AML-193 (cell line): Measurements from ENCODE around the gene HSPA8.
"Not testable (repeated sequence)": the region's sequence is repeated elsewhere in the genome, so short reads cannot be mapped to it uniquely, and the experiment has no call there.

Source experiments
- DNase-seq, 2 experiments: peaks; one replicate each; lab custom pipeline; 2025; lab: John Stamatoyannopoulos, UW

HSPA8 gene

GRCh38 chr11:123061403-123062157 lies at the start of gene HSPA8:
TSS of gene HSPA8 (minus strand) at chr11:123062136. CDS start at chr11:123061324, 812 bp downstream.
- peak; percentile 38 to 48 for DNase-seq

DNA sequence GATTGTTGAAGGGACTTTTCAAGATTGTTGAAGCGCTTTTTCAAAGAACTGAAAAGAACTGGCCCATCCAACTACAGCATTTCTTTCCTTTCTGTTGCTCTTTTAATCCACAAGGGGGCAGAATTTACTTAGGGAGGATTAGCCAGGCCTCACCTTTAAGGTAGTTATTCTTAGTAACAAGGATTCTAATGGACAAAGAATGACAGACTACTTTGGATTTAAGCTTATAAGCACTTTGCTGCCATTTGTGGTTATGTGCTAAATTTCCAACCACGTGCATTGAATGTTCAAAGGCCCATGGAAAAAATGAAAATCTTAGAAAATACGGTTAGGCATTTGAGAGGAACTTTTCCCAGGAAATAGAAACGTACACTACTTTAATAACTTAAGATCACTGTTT lies 49.5 kb upstream of the HSPA8 start:
- DNase-seq = peak; percentile 32 to 46

DNA sequence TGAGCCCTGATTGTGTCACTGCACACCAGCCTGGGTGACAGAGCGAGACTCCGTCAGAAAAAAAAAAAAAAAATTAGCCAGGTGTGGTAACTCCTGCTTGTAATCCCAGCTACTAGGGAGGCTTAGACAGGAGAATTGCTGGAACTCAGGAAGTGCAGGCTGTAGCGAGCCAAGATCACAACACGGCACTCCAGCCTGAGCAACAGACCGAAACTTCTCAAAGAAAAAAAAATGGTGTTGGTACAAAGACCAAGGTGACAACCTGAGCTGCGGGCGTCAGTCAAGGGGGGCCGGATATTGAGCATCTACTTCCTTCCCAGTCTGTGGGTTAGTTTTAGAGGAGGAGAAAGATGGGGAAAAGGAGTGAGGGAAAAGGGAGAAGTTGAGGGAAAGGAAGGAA lies 48.5 kb upstream of the HSPA8 start:
- no peak for DNase-seq

DNA sequence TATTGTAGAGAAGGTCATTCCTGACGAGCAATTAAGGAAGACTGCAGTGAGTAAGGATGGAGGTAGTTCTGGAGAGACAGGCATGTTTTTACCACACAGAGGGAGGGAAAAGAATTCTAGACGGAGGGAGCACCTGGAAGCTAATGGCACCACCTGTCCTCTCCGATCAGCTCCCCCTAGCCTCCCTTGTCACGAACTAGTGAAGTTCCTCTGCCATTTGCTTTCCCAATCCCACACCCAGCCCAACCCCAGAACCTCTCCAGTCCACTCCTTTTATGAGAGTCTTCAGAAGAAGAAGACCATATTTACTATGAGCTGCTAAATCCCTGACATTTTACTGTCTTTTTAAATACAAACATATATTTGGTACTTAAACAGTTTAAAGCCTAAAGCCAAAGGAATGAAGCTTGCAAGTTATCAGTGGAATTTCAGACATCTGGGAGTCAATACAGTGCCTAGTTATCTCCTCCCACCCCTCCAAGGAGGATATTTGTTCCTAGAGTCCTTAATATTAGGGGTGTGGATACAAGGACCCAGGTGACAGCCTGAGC lies 46.1 kb upstream of the HSPA8 start:
- DNase-seq = no peak

- DNase-seq = no peak
Observed at GRCh38 chr11:123104697-123105096, 42.8 kb upstream of the HSPA8 start.

GRCh38 chr11:123103326-123103980 lies 41.5 kb upstream of the HSPA8 start:
- DNase-seq = peak; percentile 19 to 48

GRCh38 chr11:123100379-123101085 lies 38.6 kb upstream of the HSPA8 start:
- no peak for DNase-seq

- no peak for DNase-seq
Observed at GRCh38 chr11:123098990-123099389, 37.1 kb upstream of the HSPA8 start.

- DNase-seq = no peak
Observed at GRCh38 chr11:123093739-123094138, 31.8 kb upstream of the HSPA8 start.

GRCh38 chr11:123091506-123091905 lies 29.6 kb upstream of the HSPA8 start:
- DNase-seq = no peak

DNA sequence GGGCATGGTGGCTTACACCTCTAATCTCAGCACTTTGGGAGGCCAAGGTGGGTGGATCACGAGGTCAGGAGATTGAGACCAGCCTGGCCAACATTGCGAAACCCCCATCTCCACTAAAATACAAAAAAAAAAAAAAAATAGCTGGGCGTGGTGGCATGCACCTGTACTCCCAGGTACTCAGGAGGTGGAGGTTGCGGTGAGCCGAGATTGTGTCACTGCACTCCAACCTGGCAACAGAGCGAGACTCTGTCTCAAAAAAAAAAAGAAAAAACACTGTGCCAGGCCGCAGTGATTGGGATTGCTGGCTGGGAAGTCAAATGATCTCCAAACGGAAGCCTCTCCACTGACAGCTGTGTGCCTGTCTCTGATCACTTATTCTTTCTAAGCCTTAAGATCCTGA lies 28.2 kb upstream of the HSPA8 start:
- DNase-seq = not testable (repeated sequence)

DNA sequence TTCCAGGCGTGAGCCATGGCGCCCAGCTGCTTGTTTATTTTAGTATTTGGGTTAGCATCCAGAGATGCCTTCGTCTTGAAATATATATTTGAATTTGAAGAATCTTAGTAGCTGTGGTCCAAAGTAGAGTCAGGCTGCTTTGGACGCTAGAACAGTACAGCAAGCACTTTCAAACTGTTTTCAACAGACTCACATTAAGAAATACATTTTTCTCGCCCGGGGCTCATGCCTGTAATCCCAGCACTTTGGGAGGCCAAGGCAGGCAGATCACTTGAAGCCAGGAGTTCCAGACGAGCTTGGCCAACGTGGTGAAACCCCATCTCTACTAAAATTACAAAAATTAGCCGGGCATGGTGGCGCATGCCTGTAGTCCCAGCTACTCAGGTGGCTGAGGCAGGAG lies 27.0 kb upstream of the HSPA8 start:
- DNase-seq = not testable (repeated sequence)

- not testable (repeated sequence) for DNase-seq
Observed at GRCh38 chr11:123087657-123088056, 25.7 kb upstream of the HSPA8 start.

GRCh38 chr11:123086305-123086704 lies 24.4 kb upstream of the HSPA8 start:
- DNase-seq = no peak

- no peak for DNase-seq
Observed at GRCh38 chr11:123085497-123085896, 23.6 kb upstream of the HSPA8 start.

GRCh38 chr11:123084454-123084853 lies 22.5 kb upstream of the HSPA8 start:
- no peak for DNase-seq

DNA sequence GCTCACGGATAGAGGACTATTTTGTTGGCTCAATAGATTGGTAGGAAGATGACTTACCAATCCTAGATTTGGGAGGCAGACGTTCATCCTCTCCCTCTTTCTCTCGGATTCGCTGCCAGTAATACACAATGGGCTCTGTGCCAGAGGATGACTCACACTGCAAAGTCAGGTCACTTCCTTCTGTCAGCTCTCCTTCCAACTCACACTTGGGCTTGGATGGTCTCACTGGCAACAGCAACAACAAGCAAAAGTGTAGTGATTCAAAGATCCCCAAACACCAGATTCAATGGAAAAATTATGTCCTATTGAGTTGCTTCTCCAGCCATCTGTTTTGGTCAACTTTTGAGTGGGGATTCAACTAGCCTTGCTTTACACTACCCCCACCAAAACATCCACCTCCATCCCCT lies 21.7 kb upstream of the HSPA8 start:
- DNase-seq = no peak

GRCh38 chr11:123082977-123083376 lies 21.0 kb upstream of the HSPA8 start:
- DNase-seq = no peak

GRCh38 chr11:123080015-123080414 lies 18.1 kb upstream of the HSPA8 start:
- DNase-seq = no peak

DNA sequence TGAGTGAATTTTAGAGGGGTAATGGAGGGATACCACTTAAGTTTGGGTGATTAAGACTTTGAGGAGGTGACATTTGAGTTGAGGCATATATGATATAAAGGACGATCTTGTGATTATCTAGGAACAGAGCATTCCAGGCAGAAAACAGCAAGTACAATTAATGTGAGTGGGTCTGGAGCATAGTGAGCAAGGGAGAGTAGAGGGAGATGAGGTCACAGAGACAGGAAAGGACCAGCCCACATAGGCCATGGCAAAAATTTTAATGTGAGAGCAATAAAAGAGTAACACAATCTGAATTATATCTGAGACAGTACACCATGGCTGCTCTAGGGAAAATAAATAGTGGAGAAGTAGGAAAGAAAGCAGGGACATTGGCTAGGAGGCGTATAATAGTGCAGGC lies 14.5 kb upstream of the HSPA8 start:
- no peak for DNase-seq

DNA sequence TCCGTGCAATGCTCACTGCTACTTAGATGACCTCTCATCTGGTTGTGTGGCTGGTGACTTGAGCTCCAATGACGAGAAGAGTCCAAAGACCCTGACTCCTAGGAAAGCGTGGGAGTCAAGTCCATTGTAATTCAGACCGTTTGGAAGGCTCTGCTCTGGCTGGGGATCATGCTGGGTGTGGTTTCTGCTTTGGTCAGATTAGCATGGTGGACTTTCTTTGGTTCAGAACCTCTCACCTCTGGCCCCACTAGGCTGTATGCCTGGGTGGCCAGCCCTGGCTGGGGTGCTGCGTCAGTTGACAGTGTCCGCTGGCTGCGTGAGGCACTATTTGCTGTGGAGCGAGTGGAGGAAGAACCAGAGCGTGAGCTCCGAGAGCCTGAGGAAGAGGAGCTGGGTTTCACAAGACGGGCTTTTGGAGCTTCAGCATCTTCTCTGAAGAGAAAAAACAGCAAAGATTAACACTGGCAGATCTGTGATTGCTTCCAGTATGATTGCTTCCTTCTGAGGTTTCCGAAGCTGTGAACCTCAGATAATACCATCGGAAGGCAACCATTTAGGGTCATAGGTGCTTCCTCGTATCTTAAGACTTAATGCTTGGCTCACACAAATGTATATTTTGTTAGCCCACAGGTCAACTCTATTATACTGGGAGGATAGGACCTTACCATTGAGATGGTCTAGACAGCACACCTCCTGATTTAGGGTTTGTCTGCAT lies 11.6 kb upstream of the HSPA8 start:
- DNase-seq = no peak

GRCh38 chr11:123072762-123073161 lies 10.8 kb upstream of the HSPA8 start:
- no peak for DNase-seq
